PC-9 (cell line): Measurements from ENCODE around the gene STRN4. TPM values are rescaled to one million over a fixed set of nuclear protein-coding genes. Genes with fewer than 3 reads are reported as not detected.

Experiments used
- BruUV-seq: library from RNA; stranded (reverse); fragments of 400-500 nt; replicated peaks from 2 replicates; lab custom pipeline; 2021; lab: Mats Ljungman, UMichigan
- CTCF ChIA-PET: fragments of 300-600 bp; sonication (Branson Sonifier 250); formaldehyde crosslinking; loops from one replicate; lab custom pipeline; 2022; ENCODE audit warnings: antibody characterized with exemption; lab: Charles Lee
- POLR2A ChIA-PET: fragments of 300-600 bp; sonication (Branson Sonifier 250); formaldehyde crosslinking; loops from one replicate; lab custom pipeline; 2022; ENCODE audit warnings: antibody characterized with exemption; ENCODE audit not compliant: unreplicated experiment; lab: Charles Lee
- DNase-seq, 2 experiments: peaks; one replicate each; pipeline versions ENCODE4 v3.0.0 to v3.0.0-alpha.2; 2015 to 2022; ENCODE audit warnings: mixed read lengths in 1 of 2
- H2AFZ ChIP-seq: fragments of 200-600 bp; sonication (generic); 2 replicates; pipeline ENCODE4 v1.8.1; 2017; ENCODE audit warnings: antibody characterized with exemption
- H3F3A ChIP-seq: fragments of 200-600 bp; sonication (generic); 2 replicates; pipeline ENCODE4 v1.8.1; 2017; ENCODE audit warnings: antibody characterized with exemption, mild to moderate bottlenecking, low read depth; ENCODE audit not compliant: insufficient read depth
- H3K27ac ChIP-seq: fragments of 200-600 bp; sonication (generic); 2 replicates; pipeline ENCODE4 v1.6.1; 2016; ENCODE audit warnings: mixed run types
- H3K27me3 ChIP-seq: fragments of 200-600 bp; sonication (generic); 2 replicates; pipeline ENCODE4 v1.6.1; 2016; ENCODE audit warnings: low read depth, mixed run types; ENCODE audit not compliant: insufficient read depth
- H3K36me3 ChIP-seq: fragments of 200-600 bp; sonication (generic); 2 replicates; pipeline ENCODE4 v1.6.1; 2016; ENCODE audit warnings: low read depth, mixed run types
- H3K4me1 ChIP-seq: fragments of 200-600 bp; sonication (generic); replicated peaks from 2 replicates; pipeline ENCODE4 v1.6.1; 2016; ENCODE audit warnings: mixed run types; ENCODE audit not compliant: insufficient read depth
- H3K4me2 ChIP-seq: fragments of 200-600 bp; sonication (generic); 2 replicates; pipeline ENCODE4 v1.6.1; 2017; ENCODE audit warnings: mixed run types
- H3K4me3 ChIP-seq: fragments of 200-600 bp; sonication (generic); 2 replicates; pipeline ENCODE4 v1.6.1; 2016; ENCODE audit warnings: mixed run types
- H3K79me2 ChIP-seq: fragments of 200-600 bp; sonication (generic); 2 replicates; pipeline ENCODE4 v1.6.1; 2017; ENCODE audit warnings: low read depth, mixed run types
- H3K9me2 ChIP-seq: fragments of 200-600 bp; sonication (generic); 2 replicates; pipeline ENCODE4 v1.8.1; 2017; ENCODE audit warnings: mild to moderate bottlenecking; ENCODE audit not compliant: insufficient read depth
- H3K9me3 ChIP-seq: fragments of 200-600 bp; sonication (generic); 2 replicates; pipeline ENCODE4 v1.8.1; 2016; ENCODE audit warnings: low read depth; ENCODE audit not compliant: insufficient read depth
- H4K20me1 ChIP-seq: fragments of 200-600 bp; sonication (generic); 2 replicates; pipeline ENCODE4 v1.8.1; 2017; ENCODE audit not compliant: insufficient read depth
- EZH2 ChIP-seq: fragments of 200-600 bp; sonication (generic); IDR thresholded peaks from 2 replicates; pipeline ENCODE4 v1.8.0; 2017; ENCODE audit warnings: antibody characterized with exemption, low read depth
- intact Hi-C: fragments of 100-400 bp; cut with micrococcal nuclease; formaldehyde crosslinking; loops from one replicate; pipeline ENCODE4 v1.10.0; 2022; ENCODE audit not compliant: unreplicated experiment
- total RNA-seq: library from RNA; stranded (reverse); gene quantifications from 2 replicates; pipeline ENCODE4 v1.2.3, GENCODE V29; 2021
- TF ChIP-seq, protein P1 (sequence below): fragments of 200-600 bp; sonication (generic); conservative IDR thresholded peaks from 2 replicates; pipeline ENCODE4 v1.6.1; 2017; ENCODE audit warnings: mixed run types, antibody characterized with exemption, mild to moderate bottlenecking, moderate library complexity

The STRN4 gene
- total RNA-seq, 1 experiment from 2014 or later: 93.3 TPM

DNA sequence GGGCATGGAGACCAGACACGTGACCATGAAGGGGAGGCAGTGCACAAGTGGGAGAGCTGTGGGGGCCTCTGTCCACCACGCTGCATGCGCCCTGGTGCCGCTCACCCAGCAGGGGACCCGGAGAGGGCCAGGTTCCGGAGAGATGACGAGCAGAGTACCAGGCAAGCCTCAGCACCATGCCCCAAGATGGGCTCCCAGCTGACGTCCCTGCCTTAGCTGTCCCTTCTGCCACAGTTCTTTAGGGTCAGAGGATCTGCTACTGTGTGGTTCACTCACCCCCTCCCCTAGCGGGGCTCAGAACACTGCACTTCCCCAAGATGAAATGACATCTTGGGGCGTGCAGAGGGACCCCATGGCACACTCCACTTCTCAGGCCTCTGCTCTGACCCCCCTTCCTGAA is 19.7 kb downstream of the STRN4 start:
- Histone ChIP-seq H3K9me2 (no peaks in the 10 kb centered on the region), H3K36me3 (peaks cover 42% of the 10 kb centered on the region), H3K4me3 (no peak overlapping the region), H3K79me2 (peaks cover 27% of the 10 kb centered on the region), H3K27me3 (no peaks in the 10 kb centered on the region), H3K4me1 (peaks cover 14% of the 10 kb centered on the region), H3F3A (peaks cover 18% of the 10 kb centered on the region; the same call in 1 of the 2 replicates), H3K4me2 (no peak overlapping the region), H2AFZ (no peak overlapping the region), H3K27ac (no peak overlapping the region), H3K9me3 (no peaks in the 10 kb centered on the region), H4K20me1 (peaks cover 30% of the 10 kb centered on the region)
- TF ChIP-seq EZH2: no peak
- TF ChIP-seq, protein P1, sequence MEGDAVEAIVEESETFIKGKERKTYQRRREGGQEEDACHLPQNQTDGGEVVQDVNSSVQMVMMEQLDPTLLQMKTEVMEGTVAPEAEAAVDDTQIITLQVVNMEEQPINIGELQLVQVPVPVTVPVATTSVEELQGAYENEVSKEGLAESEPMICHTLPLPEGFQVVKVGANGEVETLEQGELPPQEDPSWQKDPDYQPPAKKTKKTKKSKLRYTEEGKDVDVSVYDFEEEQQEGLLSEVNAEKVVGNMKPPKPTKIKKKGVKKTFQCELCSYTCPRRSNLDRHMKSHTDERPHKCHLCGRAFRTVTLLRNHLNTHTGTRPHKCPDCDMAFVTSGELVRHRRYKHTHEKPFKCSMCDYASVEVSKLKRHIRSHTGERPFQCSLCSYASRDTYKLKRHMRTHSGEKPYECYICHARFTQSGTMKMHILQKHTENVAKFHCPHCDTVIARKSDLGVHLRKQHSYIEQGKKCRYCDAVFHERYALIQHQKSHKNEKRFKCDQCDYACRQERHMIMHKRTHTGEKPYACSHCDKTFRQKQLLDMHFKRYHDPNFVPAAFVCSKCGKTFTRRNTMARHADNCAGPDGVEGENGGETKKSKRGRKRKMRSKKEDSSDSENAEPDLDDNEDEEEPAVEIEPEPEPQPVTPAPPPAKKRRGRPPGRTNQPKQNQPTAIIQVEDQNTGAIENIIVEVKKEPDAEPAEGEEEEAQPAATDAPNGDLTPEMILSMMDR: no peak
- intact Hi-C loops: no loop called here
- BruUV-seq: no TSS peak
- ChIA-PET CTCF (no interaction called here), POLR2A (no interaction called here)
- peak in 1 of 2 experiments; percentile 23 for DNase-seq

GRCh38 chr19:46725859-46726393 is 20.3 kb downstream of the STRN4 start:
- TF ChIP-seq EZH2: no peak
- TF ChIP-seq, protein P1: no peak
- peaks cover 10% of the 10 kb centered on the region for H3K4me1 ChIP-seq
- no peaks in the 10 kb centered on the region for H3K9me2 ChIP-seq
- DNase-seq: peak in 1 of 2 experiments; percentile 28
- ChIA-PET CTCF (interaction anchor here (0.7 kb wide), 1 partner anchor 849 kb away, joined by 3 read pairs; no protein-coding TSS in a partner anchor), POLR2A (no interaction called here)
- H3K36me3 ChIP-seq: peaks cover 42% of the 10 kb centered on the region
- no peak overlapping the region for H3K27ac ChIP-seq
- peaks cover 20% of the 10 kb centered on the region; the same call in 1 of the 2 replicates for H3F3A ChIP-seq
- peaks cover 27% of the 10 kb centered on the region for H3K79me2 ChIP-seq
- H2AFZ ChIP-seq: no peak overlapping the region
- no peak overlapping the region for H3K4me3 ChIP-seq
- no TSS peak for BruUV-seq
- H3K9me3 ChIP-seq: no peaks in the 10 kb centered on the region
- H4K20me1 ChIP-seq: peaks cover 26% of the 10 kb centered on the region
- intact Hi-C loops: no loop called here
- H3K4me2 ChIP-seq: no peak overlapping the region
- H3K27me3 ChIP-seq: no peaks in the 10 kb centered on the region

- no peak overlapping the region for H2AFZ ChIP-seq
- H3K4me3 ChIP-seq: no peak overlapping the region
- peaks cover 21% of the 10 kb centered on the region for H3K79me2 ChIP-seq
- H3K27ac ChIP-seq: no peak overlapping the region
- POLR2A ChIA-PET: no interaction called here
- H3K9me3 ChIP-seq: no peaks in the 10 kb centered on the region
- H3K9me2 ChIP-seq: no peaks in the 10 kb centered on the region
- CTCF ChIA-PET: interaction anchor here (0.7 kb wide), 1 partner anchor 849 kb away, joined by 3 read pairs; no protein-coding TSS in a partner anchor
- peaks cover 17% of the 10 kb centered on the region; the same call in 1 of the 2 replicates for H3F3A ChIP-seq
- DNase-seq: peak in 1 of 2 experiments; percentile 9
- peaks cover 3% of the 10 kb centered on the region for H3K4me1 ChIP-seq
- H3K36me3 ChIP-seq: peaks cover 39% of the 10 kb centered on the region
- no TSS peak for BruUV-seq
- no peak overlapping the region for H3K4me2 ChIP-seq
- peaks cover 22% of the 10 kb centered on the region for H4K20me1 ChIP-seq
- no peaks in the 10 kb centered on the region for H3K27me3 ChIP-seq
- intact Hi-C loops: no loop called here
- TF ChIP-seq, protein P1: no peak
- TF ChIP-seq EZH2: no peak
Observed at GRCh38 chr19:46725036-46725820, 21.0 kb downstream of the STRN4 start.
